GM21423 (cell line): ENCODE results near the gene NUSAP1.
A peak's percentile ranks its signal among the peaks of the same experiment; 100 is the strongest.
"Not testable (repeated sequence)": the region's sequence is repeated elsewhere in the genome, so short reads cannot be mapped to it uniquely, and the experiment has no call there.

Experiments
- ATAC-seq: cut with Tn5 transposase; IDR thresholded peaks from one replicate; pipeline ENCODE4 v1.9.1; 2021; ENCODE audit warnings: mild to moderate bottlenecking, moderate library complexity; ENCODE audit not compliant: unreplicated experiment

The NUSAP1 gene

GRCh38 chr15:41331833-41332193 is 868 bp upstream of the NUSAP1 start:
- no peak for ATAC-seq

GRCh38 chr15:41333026-41333562 is 413 bp downstream of the NUSAP1 start:
- ATAC-seq, result peak; percentile 21

- no peak for ATAC-seq
These were observed 1.8 kb downstream of the NUSAP1 start for GRCh38 chr15:41334293-41335120.

DNA sequence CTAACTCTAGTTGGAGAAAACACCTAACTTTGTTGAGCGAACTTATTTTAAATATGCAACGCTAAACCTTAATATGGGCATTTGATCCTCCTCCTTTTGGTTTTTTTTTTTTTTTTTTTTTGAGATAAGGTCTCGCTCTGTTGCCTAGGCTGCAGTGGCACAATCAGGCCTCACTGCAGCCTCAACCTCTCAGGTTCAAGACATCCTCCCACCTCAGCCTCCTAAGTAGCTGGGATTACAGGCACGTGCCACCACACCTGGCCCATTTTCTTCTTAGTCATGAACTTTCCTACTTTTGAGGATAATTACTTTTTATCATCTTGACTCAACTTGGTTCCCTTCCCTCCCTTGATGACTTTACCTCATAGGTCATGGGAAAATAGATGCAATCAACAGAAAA is 3.9 kb downstream of the NUSAP1 start:
- no peak for ATAC-seq

- ATAC-seq, result no peak
These were observed 4.4 kb downstream of the NUSAP1 start for GRCh38 chr15:41337047-41337446.

GRCh38 chr15:41337631-41338522 is 5.2 kb downstream of the NUSAP1 start:
- ATAC-seq, result no peak

DNA sequence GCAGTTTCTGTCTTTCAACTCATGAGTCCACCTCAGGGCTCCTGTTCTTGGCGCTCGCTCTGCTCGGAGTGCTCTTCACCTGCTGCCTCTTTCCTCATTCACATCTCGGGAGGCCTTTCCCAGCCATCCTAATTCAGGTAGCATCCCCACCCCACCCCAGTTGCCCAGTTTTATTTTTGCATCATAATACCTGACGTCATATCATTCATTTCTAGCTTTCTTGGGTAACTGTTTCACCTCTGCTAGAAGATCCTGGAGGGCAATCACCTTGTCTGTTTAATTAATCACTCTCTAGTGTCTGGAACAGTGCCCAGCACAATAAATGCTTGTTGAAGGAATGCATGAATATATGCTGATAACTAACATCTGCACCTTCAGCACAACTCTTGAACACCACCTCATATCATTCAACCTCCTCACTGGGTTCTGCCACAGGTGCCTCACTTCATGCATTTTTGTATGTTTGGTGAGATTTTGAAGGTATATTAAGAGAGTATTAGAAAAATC is 7.6 kb downstream of the NUSAP1 start:
- no peak for ATAC-seq

DNA sequence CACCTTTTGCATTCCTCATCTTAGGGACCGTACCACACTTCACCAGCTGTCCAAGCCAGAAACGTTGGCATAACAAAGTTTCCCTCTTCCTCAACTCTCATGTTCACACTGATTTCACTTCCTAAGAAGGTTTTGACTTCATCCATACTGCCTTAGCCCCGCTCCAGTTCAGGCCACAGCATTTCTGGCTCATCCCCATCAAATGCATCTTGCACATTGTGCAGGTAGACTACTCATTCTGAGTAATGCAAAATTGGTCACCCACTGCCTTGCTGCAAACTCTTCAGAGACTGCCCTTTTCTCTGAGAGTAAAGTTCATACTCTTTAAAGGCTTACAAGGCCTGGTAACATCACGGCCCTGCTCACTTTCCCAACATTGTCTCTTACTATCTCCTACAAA is 8.8 kb downstream of the NUSAP1 start:
- ATAC-seq, result no peak

DNA sequence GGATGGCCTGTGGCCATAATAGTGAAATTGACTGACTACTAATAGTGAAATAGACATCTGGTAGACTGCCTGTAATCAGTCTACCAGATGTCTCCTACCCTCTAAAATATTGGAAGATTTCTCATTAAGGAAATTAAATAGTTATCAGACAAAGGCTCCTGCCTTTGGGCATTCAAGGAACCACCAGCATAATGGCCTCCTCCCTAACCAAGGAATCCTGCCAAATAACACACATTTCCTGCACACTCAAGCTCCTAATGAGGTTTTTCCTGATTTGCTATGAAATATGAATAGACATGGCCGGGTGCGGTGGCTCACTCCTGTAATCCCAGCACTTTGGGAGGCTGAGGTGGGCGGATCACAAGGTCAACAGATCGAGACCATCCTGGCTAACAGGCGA is 14.6 kb downstream of the NUSAP1 start:
- ATAC-seq, result no peak

- no peak for ATAC-seq
These were observed 17.5 kb downstream of the NUSAP1 start for GRCh38 chr15:41350057-41350717.

- ATAC-seq, result no peak
These were observed 21.7 kb downstream of the NUSAP1 start for GRCh38 chr15:41354371-41354770.

DNA sequence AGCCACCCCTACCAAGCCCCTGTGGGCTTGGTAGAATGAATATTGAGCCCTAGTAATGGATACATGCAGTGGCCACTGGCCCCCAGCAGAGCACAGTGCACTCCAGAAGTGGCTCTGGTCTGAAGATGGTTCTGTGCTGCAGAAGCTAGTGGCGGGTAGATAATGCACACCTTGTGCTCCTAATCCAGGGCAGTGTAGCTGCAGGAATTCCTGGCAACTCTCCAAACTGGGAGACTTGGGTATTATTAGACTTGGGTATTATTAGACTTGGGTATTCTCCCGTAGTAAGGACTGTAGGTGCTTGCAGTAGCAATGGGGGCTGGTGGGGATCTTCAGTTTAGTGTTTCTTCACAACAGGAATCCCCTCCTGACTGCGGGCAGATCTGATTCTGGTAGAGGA is 34.7 kb downstream of the NUSAP1 start:
- no peak for ATAC-seq

DNA sequence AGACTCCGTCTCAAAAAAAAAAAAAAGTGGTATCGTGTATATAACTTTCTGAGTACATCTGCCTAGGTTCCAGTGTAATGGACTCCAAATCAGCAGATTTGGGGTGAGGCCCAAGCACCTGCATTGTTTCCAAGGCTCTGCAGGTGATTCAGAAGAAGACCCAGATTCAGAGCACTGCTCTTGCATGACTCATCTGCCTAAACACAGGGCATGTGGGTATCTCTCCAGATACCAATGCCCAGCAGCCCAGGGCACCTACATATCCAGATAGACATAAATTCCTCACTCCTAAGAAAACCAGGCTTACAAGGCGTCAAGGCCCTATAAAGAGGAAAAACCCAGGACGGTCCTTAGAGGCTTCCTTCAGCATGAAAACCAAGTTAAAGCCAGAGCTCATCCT is 45.3 kb downstream of the NUSAP1 start:
- no peak for ATAC-seq

GRCh38 chr15:41383974-41384749 is 51.5 kb downstream of the NUSAP1 start:
- ATAC-seq, result not testable (repeated sequence)

DNA sequence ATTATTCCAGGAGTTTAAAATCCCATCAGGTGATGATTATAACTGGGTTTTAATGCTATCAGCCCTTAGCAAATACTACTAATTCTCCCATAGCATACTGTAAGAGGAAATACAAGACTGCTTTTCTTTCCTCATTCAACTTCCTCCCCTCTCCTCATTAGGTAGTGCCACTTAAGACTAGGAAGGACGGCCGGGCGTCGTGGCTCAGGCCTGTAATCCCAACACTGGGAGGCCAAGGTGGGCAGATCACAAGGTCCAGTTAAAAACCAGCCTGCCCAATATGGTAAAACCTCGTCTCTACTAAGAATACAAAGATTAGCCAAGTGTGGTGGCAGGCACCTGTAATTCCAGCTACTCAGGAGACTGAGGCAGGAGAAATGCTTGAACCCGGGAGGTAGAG is 55.0 kb downstream of the NUSAP1 start:
- ATAC-seq, result no peak

DNA sequence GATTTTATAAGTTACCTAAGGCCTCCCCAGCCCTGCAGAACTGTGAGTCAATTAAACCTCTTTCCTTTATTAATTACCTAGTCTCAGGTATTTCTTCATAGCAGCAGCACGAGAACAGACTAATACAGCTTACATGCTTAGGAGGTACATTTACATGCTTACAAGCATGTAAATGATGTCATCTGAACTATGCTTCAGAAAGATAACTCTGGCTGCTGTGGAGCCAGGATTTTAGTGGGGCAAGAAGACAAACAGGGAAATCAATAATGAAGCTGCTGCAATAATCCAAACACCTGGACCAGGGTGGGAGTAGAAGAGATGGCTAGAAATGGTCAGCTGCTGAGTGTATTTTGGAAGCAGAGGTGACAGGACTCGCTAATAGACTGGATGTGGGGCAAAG is 60.0 kb downstream of the NUSAP1 start:
- ATAC-seq, result no peak

DNA sequence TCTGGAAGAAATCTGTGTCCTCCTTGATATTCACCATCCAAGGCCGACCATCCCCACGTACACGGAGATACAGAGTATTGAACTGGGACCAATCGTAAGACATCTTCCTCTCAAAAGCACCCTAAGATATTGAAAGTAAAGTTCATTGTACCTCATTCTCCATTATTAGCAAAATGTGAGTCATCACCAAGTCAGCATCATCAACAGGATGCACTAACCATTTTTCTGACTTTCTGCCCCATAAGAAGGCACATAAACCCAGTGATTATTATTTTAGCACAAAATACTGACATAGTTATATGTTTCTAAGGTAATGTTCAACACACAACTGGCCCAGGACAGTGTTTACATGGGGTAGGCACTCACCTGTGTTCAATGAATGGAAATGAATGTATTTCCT is 62.2 kb downstream of the NUSAP1 start:
- ATAC-seq, result no peak

- no peak for ATAC-seq
These were observed 63.4 kb downstream of the NUSAP1 start for GRCh38 chr15:41396111-41396510.

- peak; percentile 10 for ATAC-seq
These were observed 69.2 kb downstream of the NUSAP1 start for GRCh38 chr15:41401904-41402267.

DNA sequence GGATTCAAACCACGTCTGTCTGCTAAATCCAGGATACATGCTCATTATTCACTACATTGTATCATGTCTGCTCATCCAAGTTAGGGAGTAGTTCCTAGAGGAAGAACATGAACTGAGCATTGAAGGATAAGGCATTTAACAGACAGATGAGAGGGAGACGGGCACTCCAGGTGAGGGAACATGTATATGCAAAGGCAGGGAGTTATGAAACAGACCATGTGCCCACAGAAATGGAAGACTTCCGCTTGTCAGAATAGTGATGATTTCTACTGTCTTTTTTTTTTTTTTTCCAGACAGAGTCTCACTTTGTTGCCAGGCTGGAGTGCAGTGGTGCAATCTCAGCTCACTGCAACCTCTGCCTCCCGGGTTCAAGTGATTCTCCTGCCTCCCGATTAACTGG is 74.7 kb downstream of the NUSAP1 start:
- no peak for ATAC-seq
